Nucleus accumbens (tissue), 56 donors: ENCODE data around the gene WDR82.

ENCODE experiments used
- DNase-seq, 56 donors: peaks; one replicate each; lab custom pipeline; 2025; lab: John Stamatoyannopoulos, UW

WDR82 gene

DNA sequence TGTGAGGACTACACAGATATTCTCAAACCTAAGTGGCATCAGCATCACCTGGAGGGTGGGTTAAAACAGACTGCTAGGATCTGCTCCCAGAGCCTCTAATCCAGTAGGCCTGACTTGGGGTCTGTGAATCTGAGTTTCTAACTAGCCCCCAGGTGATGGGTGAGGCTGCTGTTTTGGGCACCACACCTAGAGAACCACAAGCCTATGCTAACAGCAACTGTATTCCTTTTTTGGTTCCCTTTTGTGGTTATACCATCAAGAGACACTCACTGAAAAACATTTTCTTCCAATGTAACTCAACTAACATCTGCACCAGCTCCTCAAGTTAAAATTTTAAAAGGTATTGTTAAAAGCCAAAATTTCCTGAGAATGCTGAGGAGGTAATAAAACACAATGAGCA lies 16.0 kb downstream of the WDR82 start:
- DNase-seq, result no peak

DNA sequence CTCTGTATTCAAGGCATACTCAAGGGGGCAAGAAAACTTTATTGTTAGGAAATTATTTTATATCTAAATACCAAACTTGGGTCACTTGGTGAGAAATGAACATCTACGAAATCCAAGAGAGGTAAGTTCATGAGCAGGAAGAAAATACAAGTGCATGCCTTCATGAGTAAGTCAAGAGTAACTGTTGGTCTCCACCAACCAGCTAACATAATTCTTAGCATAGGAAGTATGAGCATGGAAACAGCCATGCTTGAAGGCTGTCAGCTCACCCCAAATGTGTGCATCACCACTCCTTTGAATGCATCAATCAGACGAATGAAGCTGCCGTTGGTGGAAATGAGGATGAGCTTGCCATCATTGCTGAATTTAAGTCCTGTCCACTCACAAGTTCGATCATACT lies 19.0 kb downstream of the WDR82 start:
- DNase-seq, result no peak

DNA sequence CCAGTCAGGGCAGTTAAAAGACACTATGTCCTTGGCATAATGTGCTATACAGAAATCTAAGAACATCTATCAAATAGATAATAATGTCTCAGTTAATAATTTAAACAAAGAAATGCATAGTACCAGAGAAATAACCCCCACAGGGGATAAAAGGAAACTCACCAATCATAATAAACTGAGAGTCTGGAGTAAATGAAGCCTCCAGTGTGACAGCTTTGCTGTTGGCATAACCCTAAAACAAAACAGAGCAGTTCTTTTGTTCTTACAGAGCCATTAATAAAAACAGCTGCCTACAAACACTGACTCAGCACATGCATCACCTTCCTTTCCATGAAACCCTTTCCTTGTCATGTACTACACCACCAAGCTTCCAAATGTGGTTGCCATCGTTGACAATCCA lies 19.4 kb downstream of the WDR82 start:
- no peak for DNase-seq

DNA sequence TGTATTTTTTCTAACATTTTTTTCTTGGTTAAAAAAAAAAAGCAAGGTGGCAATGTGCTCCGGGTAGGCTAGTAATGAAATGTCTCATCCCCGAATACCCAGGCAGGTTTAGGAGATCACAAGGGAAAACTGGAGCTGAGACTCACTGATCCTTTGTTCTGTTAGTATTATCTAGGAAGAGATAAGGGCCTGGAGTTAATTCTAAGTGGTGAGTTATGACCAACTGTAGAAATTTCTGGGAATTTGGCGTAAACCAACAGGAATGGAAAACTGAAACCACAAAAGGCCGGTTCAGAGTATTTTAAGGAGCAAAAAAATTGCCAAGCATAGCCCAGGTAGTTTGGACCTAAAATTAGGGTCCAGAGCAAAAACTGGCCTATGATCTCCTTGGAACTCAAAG lies 20.5 kb downstream of the WDR82 start:
- DNase-seq, result no peak

DNA sequence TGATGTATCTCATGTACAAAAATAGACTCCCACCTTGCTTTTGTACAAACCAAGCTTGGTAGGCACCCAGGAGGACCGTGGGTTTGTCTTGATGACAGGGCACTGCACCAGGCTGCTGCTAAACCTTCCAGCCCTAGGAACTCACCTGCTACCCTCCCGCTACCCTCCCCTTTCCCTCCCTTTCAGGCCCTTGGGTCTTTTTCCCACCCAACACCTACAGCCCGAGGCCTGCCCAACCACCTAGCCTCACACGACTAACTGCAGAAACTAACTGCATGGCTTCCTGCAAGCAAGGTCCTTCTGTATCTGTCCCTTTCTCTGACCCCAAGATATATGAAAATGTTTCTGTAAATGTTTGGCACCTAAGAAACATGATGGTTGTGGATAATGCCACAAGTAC lies 21.8 kb downstream of the WDR82 start:
- no peak for DNase-seq

DNA sequence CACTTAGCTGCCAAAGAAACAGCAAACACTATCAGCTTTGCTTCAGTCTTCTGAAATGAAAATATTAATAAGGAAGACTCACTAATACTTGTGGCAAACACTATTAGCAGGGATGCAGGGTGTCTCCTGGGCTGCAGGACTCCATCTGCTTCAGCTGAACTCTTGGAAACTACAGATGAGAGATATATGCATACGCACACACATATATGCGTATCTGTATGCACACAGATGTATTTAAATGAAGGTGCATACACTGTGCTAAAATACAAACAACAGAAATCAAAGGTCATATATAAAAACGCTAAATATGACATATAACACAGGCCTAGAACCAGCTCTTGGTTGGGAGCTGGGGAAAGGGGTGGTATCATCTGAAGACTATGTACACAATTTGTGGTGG lies 22.3 kb downstream of the WDR82 start:
- no peak for DNase-seq

DNA sequence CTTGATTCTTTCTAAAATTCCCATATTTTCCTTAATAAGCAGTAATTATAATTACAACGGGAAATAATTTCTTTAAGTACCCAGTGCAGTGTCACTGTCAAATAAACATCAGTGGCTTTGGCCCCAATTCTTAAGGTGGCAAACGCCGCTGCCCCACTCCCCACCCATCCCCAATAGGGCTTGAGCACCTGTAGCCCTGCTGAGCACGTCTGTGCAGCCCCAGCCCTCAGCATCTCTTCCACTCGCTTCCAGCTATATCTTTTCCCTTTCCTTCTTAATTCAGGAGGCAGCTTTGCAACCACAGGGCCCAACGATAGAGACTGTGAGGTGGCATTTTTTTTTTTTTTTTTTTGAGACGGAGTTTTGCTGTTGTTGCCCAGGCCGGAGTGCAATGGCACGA lies 23.8 kb downstream of the WDR82 start:
- no peak for DNase-seq

DNA sequence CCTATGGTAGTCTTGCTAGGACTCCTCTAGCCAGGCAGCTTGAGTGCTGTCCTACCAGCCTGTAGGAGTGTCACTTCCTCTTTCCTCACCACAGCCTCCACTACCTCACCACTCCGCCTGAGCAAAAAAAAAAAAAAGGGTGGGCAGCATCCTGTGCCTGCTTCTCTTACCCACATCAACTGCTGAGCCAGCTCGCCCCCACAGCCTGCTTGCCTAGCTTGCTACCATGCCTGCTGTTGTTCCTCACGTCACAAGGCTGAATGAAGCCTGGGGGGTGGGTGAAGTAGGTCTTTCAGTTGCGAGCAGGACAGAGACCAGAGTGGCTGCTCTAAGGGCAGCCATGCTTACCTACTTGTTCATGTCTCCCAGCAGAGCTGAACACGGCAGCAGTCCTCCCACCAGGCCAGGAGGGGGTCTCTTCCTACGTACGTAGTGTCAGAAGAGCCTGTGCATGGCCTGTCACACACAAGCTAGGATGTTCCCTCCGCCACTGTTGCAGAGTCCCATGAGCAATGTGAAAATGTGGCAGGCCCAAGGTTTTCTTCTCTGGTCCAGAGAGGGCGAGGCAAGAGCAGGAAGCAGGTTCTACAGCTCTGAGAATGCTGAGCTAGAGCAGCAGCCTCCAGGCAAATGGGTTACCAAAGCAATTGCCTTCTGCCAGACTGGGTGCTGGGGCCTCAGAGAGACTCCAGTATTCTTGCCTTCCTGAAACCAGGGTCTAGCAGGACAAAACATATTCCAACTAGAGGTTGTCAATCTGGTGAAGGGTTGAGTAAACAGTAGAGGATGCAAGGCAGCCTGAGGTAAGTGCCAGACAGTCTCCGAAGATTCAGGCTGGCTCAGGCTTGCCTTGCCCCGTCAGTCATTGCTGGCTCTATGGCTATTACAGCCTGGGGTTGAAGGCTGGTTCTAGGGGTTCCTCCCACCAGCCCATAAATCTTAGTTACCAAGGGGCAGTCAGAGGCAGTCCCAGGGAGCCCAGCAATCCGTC lies 24.8 kb downstream of the WDR82 start:
- DNase-seq, result peak in 36 of 56 donors; percentile 15 to 83 (median 55)

DNA sequence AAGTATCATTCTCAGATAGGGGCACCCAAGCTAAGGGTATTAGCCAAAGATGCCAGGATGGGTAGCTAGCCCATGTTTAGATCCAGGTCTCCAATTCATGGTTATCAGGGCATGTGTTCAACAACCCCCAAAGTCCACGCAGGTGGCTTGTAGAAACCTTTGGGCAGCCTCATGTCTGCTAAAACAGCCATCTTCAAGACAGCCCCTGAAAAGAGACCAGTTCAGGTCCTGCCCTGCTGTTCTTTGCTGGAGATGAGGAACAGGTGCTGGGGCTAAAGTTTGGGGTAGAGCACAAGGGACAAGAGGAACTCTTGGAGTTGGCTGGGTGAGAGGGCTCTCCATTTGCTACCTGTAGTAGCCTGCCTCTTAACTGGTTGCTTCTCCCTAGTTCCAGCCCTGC lies 28.3 kb downstream of the WDR82 start:
- DNase-seq, result no peak

DNA sequence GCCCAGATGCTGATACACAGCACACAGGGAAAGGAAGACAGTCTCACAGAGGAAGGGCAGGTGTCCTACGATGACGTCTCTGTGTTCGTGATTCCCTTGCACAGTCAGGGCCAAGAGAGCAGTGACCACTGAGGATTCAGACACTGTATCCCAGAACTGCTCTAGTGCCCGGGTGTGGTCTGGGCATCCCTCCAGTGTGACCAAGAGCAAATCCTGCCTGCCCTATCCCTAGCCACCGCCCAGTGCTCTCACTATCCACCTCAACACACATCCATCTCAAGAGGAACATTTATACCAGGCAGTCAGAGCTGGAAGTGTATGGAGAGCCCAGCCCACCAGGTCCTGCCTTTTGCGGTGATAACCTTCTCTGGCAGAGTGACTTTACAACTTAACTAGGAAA lies 28.8 kb downstream of the WDR82 start:
- DNase-seq, result no peak

DNA sequence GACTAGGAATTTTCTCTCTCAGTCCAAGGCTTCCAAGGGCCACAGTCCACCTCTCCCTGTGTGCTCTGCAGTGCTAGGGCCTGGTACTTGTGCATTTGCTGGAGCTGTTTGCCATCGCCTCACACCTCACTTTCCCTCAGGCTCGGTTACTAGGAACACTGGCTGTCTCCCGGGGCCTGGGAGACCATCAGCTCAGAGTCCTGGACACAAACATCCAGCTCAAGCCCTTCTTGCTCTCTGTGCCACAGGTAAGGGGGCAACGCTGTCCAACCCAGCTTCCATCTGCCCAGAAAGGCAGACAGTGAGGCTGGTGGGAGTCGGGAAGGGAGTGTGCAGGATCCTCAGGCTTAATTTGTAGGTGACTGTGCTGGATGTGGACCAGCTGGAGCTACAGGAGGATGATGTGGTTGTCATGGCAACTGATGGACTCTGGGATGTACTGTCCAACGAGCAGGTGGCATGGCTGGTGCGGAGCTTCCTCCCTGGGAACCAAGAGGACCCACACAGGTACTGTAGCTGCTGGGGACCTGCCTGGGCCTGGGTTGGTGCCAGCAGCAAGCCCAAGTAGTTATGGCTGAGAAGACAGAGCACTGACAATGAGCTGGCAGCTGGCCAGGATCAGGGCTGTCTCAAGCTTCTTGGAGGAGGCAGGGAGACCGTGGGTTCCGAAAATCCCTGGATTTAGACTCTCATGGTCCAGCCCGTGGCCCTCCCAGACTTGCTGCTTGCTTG lies 29.5 kb downstream of the WDR82 start:
- DNase-seq, result peak in 4 of 56 donors; percentile 22 to 46 (median 28)

DNA sequence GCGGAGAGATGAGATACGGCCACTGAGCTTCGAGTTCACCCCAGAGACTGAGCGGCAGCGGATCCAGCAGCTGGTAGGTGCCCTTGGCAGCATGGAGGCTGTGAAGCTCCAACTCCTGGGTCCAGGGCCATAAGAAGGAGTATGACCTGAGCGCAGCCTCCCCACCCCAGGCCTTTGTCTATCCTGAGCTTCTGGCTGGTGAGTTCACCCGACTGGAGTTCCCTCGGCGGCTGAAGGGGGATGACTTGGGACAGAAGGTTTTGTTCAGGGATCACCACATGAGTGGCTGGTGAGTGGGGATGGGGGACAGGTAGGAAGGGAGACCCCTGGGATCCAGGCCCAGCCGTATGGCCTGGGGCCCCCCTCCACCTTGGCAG lies 30.3 kb downstream of the WDR82 start:
- no peak for DNase-seq

DNA sequence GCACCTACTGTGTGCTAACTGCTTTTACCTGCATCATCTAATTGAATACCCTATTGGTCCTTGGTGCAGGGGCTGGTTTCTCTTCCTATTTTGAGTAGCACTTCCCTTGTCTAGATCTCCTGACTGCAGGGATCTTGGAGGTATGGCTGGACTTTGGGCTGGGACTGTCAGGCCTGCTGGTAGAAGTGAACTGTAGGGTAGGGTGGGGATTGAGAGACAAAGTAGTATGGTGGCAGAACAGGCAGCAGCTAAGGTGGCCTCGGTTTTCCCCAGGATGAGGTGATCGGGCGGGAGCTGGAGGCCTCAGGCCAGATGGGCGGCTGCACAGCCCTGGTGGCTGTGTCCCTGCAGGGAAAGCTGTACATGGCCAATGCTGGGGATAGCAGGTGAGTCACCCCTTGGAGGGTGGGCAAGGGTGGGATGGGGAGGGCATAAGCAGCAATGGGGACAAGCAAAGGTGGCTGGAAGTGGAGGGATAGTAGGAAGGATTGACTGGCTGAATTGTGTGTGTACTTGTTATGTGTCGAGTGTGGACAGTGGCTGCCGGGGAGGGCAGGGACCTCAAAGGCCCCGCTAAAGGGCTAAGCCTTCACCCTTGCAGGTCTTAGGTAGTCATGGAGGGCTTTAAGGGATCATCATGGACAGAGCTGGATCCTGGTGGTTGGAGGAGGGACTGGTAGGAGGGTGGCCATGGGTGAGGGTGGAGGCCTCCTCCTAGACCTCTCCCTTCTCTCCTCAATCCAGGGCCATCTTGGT lies 30.9 kb downstream of the WDR82 start:
- no peak for DNase-seq

DNA sequence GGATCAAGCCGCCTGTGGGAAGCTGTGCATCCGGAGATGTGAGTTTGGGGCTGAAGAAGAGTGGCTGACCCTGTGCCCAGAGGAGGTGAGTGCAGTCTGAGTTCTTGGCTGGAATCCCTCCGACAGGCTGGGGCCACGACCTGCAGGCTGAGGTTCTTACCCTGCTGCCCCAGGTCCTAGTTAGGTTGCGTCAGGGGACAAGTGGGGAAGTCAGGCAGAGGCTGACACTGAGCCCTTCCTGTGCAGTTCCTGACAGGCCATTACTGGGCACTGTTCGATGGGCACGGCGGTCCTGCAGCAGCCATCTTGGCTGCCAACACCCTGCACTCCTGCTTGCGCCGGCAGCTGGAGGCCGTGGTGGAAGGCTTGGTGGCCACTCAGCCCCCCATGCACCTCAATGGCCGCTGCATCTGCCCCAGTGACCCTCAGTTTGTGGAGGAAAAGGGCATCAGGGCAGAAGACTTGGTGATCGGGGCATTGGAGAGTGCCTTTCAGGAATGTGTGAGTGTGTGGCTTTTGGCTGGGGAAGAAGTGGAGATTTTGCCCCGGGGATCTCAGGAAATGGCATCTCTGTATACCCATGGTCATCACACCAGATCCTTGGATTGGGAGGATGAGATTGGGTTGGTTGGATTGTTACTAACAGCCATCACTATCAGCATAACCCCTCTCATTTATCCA lies 31.6 kb downstream of the WDR82 start:
- no peak for DNase-seq

DNA sequence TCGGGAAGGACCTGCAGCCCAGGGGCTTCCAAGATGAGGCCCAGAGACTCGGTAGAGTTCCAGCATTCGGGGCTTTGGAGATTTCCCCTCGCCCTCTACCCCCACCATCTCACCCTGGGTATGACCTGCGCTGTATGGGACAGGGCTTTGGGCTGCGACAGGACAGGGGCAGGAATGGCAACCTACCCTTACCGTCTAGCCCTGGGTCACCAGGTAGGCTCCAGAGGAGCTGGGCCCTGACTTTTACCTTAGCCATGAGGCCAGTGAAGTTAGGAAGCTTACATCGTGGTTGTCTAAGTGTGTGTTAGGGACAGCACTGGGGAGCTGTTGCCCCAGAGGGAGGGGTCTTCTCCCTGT lies 32.2 kb downstream of the WDR82 start:
- DNase-seq, result no peak

DNA sequence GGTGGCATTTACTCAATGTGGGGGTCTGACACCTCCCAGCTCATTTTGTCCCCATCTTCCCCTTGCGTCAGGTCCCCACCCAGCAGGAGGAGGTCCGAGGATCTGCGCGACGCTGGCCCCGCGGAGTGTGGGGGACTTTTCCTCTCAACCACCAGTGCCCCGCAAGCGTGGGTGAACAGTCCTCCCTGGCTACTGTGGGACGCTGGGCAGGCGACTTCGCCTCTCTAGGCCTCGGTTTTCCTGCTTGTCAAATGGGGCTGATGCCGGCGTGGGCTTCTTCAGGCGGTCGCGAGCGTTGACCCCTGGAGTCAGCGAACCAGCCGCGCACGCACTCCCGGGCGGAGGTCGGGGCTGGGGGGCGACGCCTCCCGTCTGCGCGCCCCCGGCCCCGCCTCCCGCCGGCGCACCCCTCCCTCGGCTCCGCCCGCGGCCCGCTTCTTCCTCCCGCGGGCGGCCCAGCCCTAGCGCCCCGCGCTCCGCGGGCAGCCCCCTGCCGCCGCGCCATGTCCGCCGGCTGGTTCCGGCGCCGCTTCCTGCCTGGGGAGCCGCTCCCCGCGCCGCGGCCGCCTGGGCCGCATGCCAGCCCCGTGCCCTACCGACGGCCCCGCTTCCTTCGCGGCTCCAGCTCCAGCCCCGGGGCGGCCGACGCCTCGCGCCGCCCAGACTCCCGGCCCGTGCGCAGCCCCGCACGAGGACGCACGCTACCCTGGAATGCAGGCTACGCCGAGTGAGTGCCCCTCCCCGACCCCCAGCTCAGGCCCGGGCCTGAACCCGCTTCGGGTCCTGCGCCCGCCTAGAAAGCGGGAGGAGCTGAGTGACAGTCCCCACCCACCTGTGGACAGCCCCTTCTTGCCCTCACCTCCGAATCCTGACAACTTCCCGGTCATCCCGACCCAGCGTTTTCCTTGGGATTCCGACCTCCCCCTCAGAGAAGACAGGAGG lies 32.9 kb downstream of the WDR82 start, which contains the start of gene PPM1M:
Gene PPM1M (plus strand): TSS at position 438 of the 942 bp plus-strand sequence. CDS start 66 bp downstream, at position 504.
- peak in 6 of 56 donors; percentile 29 to 51 (median 45) for DNase-seq

DNA sequence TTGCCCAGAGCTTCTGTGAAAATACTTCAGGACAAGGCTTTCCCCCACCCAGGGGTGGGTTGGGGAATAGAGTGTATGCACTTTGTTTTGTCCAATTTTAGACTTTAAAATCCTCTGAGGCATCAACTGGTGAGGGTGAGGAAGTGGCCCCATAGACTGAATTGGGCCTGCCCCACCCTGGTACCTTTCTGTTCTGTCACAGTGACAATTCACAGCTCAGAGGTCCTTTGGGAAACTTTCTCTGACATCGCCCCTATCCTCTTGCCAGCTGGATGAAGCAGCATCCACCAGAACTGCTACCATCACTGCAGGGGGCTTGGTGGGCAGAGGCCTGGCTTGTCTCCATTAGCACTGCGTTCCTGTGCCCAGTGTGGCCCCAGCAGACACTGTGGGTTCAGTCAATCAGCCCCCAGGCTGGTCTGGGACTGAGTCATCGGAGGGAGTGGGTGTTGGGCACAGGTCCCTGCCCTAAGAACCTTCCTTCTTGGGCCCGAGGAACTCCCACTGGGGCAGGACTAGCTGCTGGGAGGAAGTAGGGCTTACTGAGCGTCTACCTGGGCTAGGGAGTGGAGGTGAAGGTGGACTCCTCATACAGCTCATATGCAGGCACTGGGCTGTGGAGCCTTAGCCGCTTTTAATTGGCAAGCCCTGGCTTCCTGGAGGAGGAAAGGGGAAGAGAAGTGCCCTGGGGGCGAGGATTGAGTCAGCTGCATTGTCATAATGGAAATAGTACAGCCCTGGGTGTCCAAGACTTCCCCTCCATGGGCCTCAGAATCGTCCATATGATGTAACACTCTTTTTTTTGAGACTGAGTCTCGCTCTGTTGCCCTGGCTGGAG lies 34.4 kb downstream of the WDR82 start:
- DNase-seq, result peak in 1 of 56 donors; percentile 23

DNA sequence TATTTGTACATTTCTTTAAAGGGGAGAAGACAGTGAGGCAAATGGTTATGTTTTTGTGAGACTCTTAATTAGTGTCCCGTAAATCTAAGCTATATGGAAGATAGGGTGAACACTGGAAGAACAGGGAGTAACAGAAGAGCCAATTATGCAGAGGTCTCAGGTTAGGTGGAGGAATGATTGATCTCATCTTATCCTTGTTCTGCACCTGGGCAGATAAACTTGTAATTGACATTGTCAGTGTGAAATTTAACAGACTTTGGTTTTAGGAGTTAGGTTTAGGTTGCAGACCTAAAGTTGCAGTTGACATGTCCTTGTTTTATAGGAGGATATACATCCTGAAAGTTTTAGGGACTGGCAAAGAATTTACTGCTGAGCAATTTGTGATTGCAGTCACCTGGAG lies 36.4 kb downstream of the WDR82 start:
- DNase-seq, result no peak
